SK-N-SH (cell line): ENCODE data around the gene USH1C. TPM values are rescaled to one million over a fixed set of nuclear protein-coding genes. Genes with fewer than 3 reads are reported as not detected.

Source experiments
- CTCF ChIA-PET: fragments of 300-600, 350-600 bp; formaldehyde crosslinking; extraction: SDS; loops from one replicate; lab custom pipeline; 2021; lab: Yijun Ruan, JAX
- POLR2A ChIA-PET: fragments of 350-600 bp; sonication (Branson Sonifier 250); formaldehyde crosslinking; extraction: SDS; loops from one replicate; lab custom pipeline; 2020; ENCODE audit warnings: antibody characterized with exemption, inconsistent platforms; lab: Yijun Ruan, JAX
- DNase-seq: peaks from one replicate; pipeline ENCODE4 v3.0.0; 2012
- H2AFZ ChIP-seq: fragments of 200-600 bp; sonication (generic); 2 replicates; pipeline ENCODE4 v1.8.1; 2016; ENCODE audit warnings: antibody characterized with exemption, mild to moderate bottlenecking, low read depth
- H3F3A ChIP-seq: fragments of 200-600 bp; sonication (generic); replicated peaks from 2 replicates; pipeline ENCODE3; 2016; ENCODE audit warnings: antibody characterized with exemption, mild to moderate bottlenecking; ENCODE audit not compliant: insufficient read depth
- H3K27ac ChIP-seq, 2 experiments: fragments of 200-500 bp in 1 of 2; fragments of 200-600 bp in 1 of 2; sonication (Bioruptor generic) in 1 of 2; sonication (generic), shearing (Covaris generic) in 1 of 2; 2 replicates each; pipeline versions ENCODE4 v1.5.1 to v1.6.1; 2014 to 2016; ENCODE audit warnings: low read depth in 2 of 2, inconsistent platforms in 1 of 2, low read length in 1 of 2, mild to moderate bottlenecking in 1 of 2, mixed read lengths in 1 of 2
- H3K27me3 ChIP-seq: fragments of 200-600 bp; sonication (generic), shearing (Covaris generic); 2 replicates; pipeline ENCODE4 v1.6.1; 2016; ENCODE audit warnings: mixed run types; ENCODE audit not compliant: insufficient read depth
- H3K36me3 ChIP-seq, 2 experiments: fragments of 200-500 bp in 1 of 2; fragments of 200-600 bp in 1 of 2; sonication (Bioruptor generic) in 1 of 2; sonication (generic) in 1 of 2; replicated peaks in 1 of 2; 2 replicates each; pipeline versions ENCODE3 to v1.5.1; 2014 to 2016; ENCODE audit warnings: low read length in 1 of 2, mild to moderate bottlenecking in 1 of 2; ENCODE audit not compliant: insufficient read depth in 2 of 2, control insufficient read depth in 1 of 2
- H3K4me1 ChIP-seq, 2 experiments: fragments of 200-500 bp in 1 of 2; fragments of 200-600 bp in 1 of 2; sonication (Bioruptor generic) in 1 of 2; sonication (generic), shearing (Covaris generic) in 1 of 2; 2 replicates each; pipeline versions ENCODE4 v1.5.1 to v1.6.1; 2014 to 2016; ENCODE audit warnings: low read depth in 1 of 2, low read length in 1 of 2, mixed run types in 1 of 2; ENCODE audit not compliant: insufficient read depth in 2 of 2, control insufficient read depth in 1 of 2
- H3K4me2 ChIP-seq: fragments of 200-600 bp; sonication (generic), shearing (Covaris generic); 2 replicates; pipeline ENCODE4 v1.6.1; 2017; ENCODE audit warnings: mixed run types
- H3K4me3 ChIP-seq, 2 experiments: fragments of 200-500 bp in 1 of 2; fragments of 200-600 bp in 1 of 2; sonication (Bioruptor generic) in 1 of 2; sonication (generic), shearing (Covaris generic) in 1 of 2; 2 replicates each; pipeline versions ENCODE4 v1.5.1 to v1.8.1; 2014 to 2016; ENCODE audit warnings: low read depth in 2 of 2, inconsistent platforms in 1 of 2, low read length in 1 of 2, mild to moderate bottlenecking in 1 of 2, mixed read lengths in 1 of 2, moderate library complexity in 1 of 2
- H3K79me2 ChIP-seq: fragments of 200-600 bp; sonication (generic); 2 replicates; pipeline ENCODE4 v1.8.1; 2017; ENCODE audit warnings: mild to moderate bottlenecking; ENCODE audit not compliant: insufficient read depth
- H3K9ac ChIP-seq: fragments of 200-600 bp; sonication (generic); 2 replicates; pipeline ENCODE4 v1.6.1; 2017; ENCODE audit warnings: mixed run types
- H3K9me2 ChIP-seq: fragments of 200-600 bp; sonication (generic); 2 replicates; pipeline ENCODE4 v1.6.1; 2017; ENCODE audit warnings: mixed run types
- H3K9me3 ChIP-seq: fragments of 200-600 bp; sonication (generic); 2 replicates; pipeline ENCODE4 v1.6.1; 2017; ENCODE audit warnings: mixed run types, mild to moderate bottlenecking, moderate library complexity
- H4K20me1 ChIP-seq: fragments of 200-600 bp; sonication (generic); 2 replicates; pipeline ENCODE4 v1.6.1; 2017; ENCODE audit warnings: mild to moderate bottlenecking, mixed run types; ENCODE audit not compliant: insufficient read depth
- EP300 ChIP-seq, 2 experiments: IDR thresholded peaks; 2 replicates each; pipeline versions ENCODE4 v1.4.0 to v1.6.1; 2012; ENCODE audit warnings: borderline replicate concordance in 1 of 2, low read depth in 1 of 2, low read length in 1 of 2
- JUND ChIP-seq: IDR thresholded peaks from 2 replicates; pipeline ENCODE4 v1.4.0; 2012
- MEF2A ChIP-seq: IDR thresholded peaks from 2 replicates; pipeline ENCODE4 v1.4.0; 2012; ENCODE audit warnings: low read depth, borderline replicate concordance
- POLR2AphosphoS5 ChIP-seq: IDR thresholded peaks from 2 replicates; pipeline ENCODE4 v1.6.1; 2012; ENCODE audit warnings: low read depth, low read length
- RAD21 ChIP-seq: IDR thresholded peaks from 2 replicates; pipeline ENCODE4 v1.6.1; 2012; ENCODE audit warnings: mild to moderate bottlenecking, low read length
- SMC3 ChIP-seq: IDR thresholded peaks from 2 replicates; pipeline ENCODE4 v1.6.1; 2012; ENCODE audit warnings: low read depth, low read length, improper control_type of control experiment
- WGBS: methylation state at CpG from one replicate; pipeline ENCODE4 v1.1.6; 2017; ENCODE audit warnings: low lambda C conversion rate; 5-methylcytosine and 5-hydroxymethylcytosine counted together
- polyA plus RNA-seq, 3 experiments: library from polyadenylated mRNA; depleted of rRNA; stranded (reverse); fragments of >200 nt; gene quantifications; 2 replicates each; pipeline ENCODE4 v1.2.3, GENCODE V29; 2012
- TF ChIP-seq, protein P1 (sequence below): IDR thresholded peaks from 2 replicates; pipeline ENCODE4 v1.4.0; 2012; ENCODE audit warnings: low read depth, borderline replicate concordance
- TF ChIP-seq, protein P2 (sequence below): fragments of 150-350 bp; IDR thresholded peaks from 2 replicates; pipeline ENCODE4 v1.6.1; 2016; ENCODE audit warnings: mild to moderate bottlenecking, low read depth, low read length
- TF ChIP-seq, protein P3 (sequence below): fragments of 150-350 bp; IDR thresholded peaks from 2 replicates; pipeline ENCODE4 v1.6.1; 2017; ENCODE audit warnings: antibody characterized with exemption, low read length, low read depth, borderline replicate concordance
- TF ChIP-seq, protein P4 (sequence below): IDR thresholded peaks from 2 replicates; pipeline ENCODE4; 2012

USH1C gene
- polyA plus RNA-seq, 1 of the 3 experiments (the other 2 are of a cell fraction): not detected

DNA sequence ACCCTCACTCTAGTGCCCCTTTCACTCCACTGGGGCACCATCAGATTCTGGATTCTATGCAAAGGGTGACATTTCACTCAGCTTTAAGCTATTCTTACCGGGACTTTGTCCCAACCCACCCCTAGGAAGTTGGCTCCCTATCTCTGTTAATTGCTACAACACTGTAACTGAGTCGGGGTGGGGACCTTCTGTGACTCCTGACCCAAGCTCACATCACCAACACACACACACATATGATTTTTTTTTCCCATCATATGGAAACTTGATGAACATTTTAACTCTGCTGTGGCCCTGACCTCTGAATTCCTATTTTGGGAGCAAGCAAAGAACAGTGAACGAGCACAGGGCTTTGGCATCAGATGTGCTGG lies 16.6 kb downstream of the USH1C start:
- DNase-seq: no peak
- Histone ChIP-seq H2AFZ (no peak overlapping the region), H3K4me3 (no peak overlapping the region), H3K36me3 (no peaks in the 10 kb centered on the region), H4K20me1 (no peaks in the 10 kb centered on the region), H3K4me1 (peaks cover 0 to 11% of the 10 kb centered on the region in 2 experiments; a peak in 1 of 4 replicates), H3F3A (no peaks in the 10 kb centered on the region), H3K9ac (no peak overlapping the region), H3K9me2 (no peaks in the 10 kb centered on the region), H3K79me2 (no peaks in the 10 kb centered on the region), H3K27me3 (peaks cover 4% of the 10 kb centered on the region; the same call in 1 of the 2 replicates), H3K9me3 (no peaks in the 10 kb centered on the region), H3K27ac (no peak overlapping the region), H3K4me2 (no peak overlapping the region)
- TF ChIP-seq SMC3: no peak
- no peak for TF ChIP-seq JUND
- TF ChIP-seq MEF2A: no peak
- TF ChIP-seq, protein P1, sequence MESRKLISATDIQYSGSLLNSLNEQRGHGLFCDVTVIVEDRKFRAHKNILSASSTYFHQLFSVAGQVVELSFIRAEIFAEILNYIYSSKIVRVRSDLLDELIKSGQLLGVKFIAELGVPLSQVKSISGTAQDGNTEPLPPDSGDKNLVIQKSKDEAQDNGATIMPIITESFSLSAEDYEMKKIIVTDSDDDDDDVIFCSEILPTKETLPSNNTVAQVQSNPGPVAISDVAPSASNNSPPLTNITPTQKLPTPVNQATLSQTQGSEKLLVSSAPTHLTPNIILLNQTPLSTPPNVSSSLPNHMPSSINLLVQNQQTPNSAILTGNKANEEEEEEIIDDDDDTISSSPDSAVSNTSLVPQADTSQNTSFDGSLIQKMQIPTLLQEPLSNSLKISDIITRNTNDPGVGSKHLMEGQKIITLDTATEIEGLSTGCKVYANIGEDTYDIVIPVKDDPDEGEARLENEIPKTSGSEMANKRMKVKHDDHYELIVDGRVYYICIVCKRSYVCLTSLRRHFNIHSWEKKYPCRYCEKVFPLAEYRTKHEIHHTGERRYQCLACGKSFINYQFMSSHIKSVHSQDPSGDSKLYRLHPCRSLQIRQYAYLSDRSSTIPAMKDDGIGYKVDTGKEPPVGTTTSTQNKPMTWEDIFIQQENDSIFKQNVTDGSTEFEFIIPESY: no peak
- TF ChIP-seq, protein P2, sequence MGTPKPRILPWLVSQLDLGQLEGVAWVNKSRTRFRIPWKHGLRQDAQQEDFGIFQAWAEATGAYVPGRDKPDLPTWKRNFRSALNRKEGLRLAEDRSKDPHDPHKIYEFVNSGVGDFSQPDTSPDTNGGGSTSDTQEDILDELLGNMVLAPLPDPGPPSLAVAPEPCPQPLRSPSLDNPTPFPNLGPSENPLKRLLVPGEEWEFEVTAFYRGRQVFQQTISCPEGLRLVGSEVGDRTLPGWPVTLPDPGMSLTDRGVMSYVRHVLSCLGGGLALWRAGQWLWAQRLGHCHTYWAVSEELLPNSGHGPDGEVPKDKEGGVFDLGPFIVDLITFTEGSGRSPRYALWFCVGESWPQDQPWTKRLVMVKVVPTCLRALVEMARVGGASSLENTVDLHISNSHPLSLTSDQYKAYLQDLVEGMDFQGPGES: no peak
- no peak for TF ChIP-seq RAD21
- POLR2A ChIA-PET: no interaction called here
- CTCF ChIA-PET: interaction anchor here (0.7 to 45.6 kb wide), 31 partner anchors 9 to 587 kb away, joined by 3 to 1101 read pairs (median 4); partner anchors contain the start of genes KCNJ11, OTOG and USH1C
- 38% methylated on average over 3 of the region's 3 CpGs for WGBS

DNA sequence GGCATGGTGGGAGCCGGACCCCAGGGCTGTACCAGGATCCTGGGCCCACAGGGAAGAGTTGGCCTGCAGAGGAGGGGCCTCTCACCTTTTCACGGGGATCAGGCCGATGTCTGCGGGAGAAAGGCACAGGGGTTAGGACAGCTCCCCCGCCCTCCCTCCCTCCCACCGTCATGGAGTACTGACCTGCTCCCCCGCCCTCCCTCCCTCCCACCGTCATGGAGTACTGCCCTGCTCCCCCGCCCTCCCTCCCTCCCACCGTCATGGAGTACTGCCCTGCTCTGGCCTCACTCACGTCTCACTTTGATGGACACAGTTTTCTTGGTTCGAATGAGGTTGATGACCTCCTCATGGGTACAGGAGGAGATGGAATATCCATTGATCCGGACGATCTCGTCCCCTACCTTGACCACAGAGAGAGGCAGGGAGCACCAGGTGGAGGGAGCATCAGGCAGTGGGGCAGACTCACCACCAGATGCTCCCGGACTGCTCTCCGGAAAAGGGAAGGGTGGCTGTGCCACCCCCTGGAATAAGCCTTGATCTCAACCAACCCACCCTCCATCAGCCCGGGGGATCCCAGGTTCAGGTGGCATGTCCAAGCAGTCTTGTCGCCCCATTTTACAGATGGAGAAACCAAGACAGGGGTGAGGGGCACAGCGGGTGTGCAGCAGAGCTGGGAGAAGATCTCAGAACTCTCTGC lies 17.1 kb downstream of the USH1C start:
- H3K9ac ChIP-seq: no peak overlapping the region
- no peak overlapping the region for H2AFZ ChIP-seq
- ChIA-PET CTCF (interaction anchor here (0.8 to 45.6 kb wide), 17 partner anchors 10 to 588 kb away, joined by 3 to 1101 read pairs (median 5); partner anchors contain the start of genes KCNJ11, OTOG and USH1C), POLR2A (no interaction called here)
- H3K27ac ChIP-seq: no peak overlapping the region
- DNase-seq: no peak
- H3K36me3 ChIP-seq: no peaks in the 10 kb centered on the region
- TF ChIP-seq EP300 (IDR thresholded peaks at IDR 0.05; ENCODE audit: borderline replicate concordance in 1 of 2, low read depth in 1 of 2, low read length in 1 of 2) (no peak), POLR2AphosphoS5 (no peak)
- TF ChIP-seq, protein P3, sequence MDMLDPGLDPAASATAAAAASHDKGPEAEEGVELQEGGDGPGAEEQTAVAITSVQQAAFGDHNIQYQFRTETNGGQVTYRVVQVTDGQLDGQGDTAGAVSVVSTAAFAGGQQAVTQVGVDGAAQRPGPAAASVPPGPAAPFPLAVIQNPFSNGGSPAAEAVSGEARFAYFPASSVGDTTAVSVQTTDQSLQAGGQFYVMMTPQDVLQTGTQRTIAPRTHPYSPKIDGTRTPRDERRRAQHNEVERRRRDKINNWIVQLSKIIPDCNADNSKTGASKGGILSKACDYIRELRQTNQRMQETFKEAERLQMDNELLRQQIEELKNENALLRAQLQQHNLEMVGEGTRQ: no peak
- TF ChIP-seq, protein P4, sequence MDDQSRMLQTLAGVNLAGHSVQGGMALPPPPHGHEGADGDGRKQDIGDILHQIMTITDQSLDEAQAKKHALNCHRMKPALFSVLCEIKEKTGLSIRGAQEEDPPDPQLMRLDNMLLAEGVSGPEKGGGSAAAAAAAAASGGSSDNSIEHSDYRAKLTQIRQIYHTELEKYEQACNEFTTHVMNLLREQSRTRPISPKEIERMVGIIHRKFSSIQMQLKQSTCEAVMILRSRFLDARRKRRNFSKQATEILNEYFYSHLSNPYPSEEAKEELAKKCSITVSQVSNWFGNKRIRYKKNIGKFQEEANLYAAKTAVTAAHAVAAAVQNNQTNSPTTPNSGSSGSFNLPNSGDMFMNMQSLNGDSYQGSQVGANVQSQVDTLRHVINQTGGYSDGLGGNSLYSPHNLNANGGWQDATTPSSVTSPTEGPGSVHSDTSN: no peak
- no peaks in the 10 kb centered on the region for H4K20me1 ChIP-seq
- H3F3A ChIP-seq: no peaks in the 10 kb centered on the region
- peaks cover 4% of the 10 kb centered on the region; the same call in 1 of the 2 replicates for H3K27me3 ChIP-seq
- 84% methylated on average over 16 of the region's 20 CpGs for WGBS
- H3K4me1 ChIP-seq: peaks cover 0 to 11% of the 10 kb centered on the region in 2 experiments; a peak in 1 of 4 replicates
- no peak overlapping the region for H3K4me3 ChIP-seq
- no peaks in the 10 kb centered on the region for H3K9me3 ChIP-seq
- no peaks in the 10 kb centered on the region for H3K79me2 ChIP-seq
- H3K4me2 ChIP-seq: no peak overlapping the region
- no peaks in the 10 kb centered on the region for H3K9me2 ChIP-seq
